Stomach (tissue), 4 donors: ENCODE data around the gene IDH3A.

ENCODE experiments used
- CTCF ChIP-seq, 7 experiments: fragments of 450-650 bp in 4 of 7; fragments of 200-600 bp in 3 of 7; sonication (generic) in 3 of 7; IDR thresholded peaks; one replicate each; pipeline ENCODE4 v1.5.1; 2016 to 2019; ENCODE audit warnings: antibody characterized with exemption in 7 of 7, control low read depth in 2 of 7, mild to moderate bottlenecking in 1 of 7
- EP300 ChIP-seq: sonication (generic); formaldehyde crosslinking; IDR thresholded peaks from one replicate; pipeline ENCODE4 v1.6.1; 2017; ENCODE audit warnings: antibody characterized with exemption
- POLR2A ChIP-seq, 4 donors: fragments of 450-650 bp; IDR thresholded peaks; one replicate each; pipeline ENCODE4 v1.6.1; 2016; ENCODE audit warnings: antibody characterized with exemption in 4 of 4, control low read depth in 2 of 4, mild to moderate bottlenecking in 1 of 4, moderate library complexity in 1 of 4

GRCh38 chr15:78104119-78104479, 45.1 kb upstream of the IDH3A start:
- no peak for TF ChIP-seq CTCF (IDR thresholded peaks at IDR 0.05)
- TF ChIP-seq POLR2A (IDR thresholded peaks at IDR 0.05): no peak
- no peak for TF ChIP-seq EP300
